ENCODE results near the gene LEF1.

GRCh38 chr4:108139089-108139488 lies 29.6 kb downstream of the LEF1 start:
- TF ChIP-seq CTCF (optimal IDR thresholded peaks at IDR 0.05 in 1 of 3, IDR thresholded peaks at IDR 0.05 in 1 of 3, conservative IDR thresholded peaks at IDR 0.05 in 1 of 3; ENCODE audit: extremely low read depth in 1 of 3, insufficient read depth in 2 of 3, low read length in 3 of 3): no peak
- TF ChIP-seq EZH2 (IDR thresholded peaks at IDR 0.05; ENCODE audit: low read length): no peak
